Posterior vena cava (tissue), 2 donors: ENCODE results near the gene OR51D1. TPM values are rescaled to one million over a fixed set of nuclear protein-coding genes. Genes with fewer than 3 reads are reported as not detected.

Experiments
- DNase-seq: peaks from one replicate; pipeline ENCODE4 v3.0.0-alpha.2; 2020; ENCODE audit warnings: low spot score
- intact Hi-C, 2 donors: fragments of 100-400 bp; cut with DNase I; formaldehyde crosslinking; loops; one replicate each; pipeline versions ENCODE4 v1.14.1 to v1.14.2; 2022 to 2023
- total RNA-seq, 2 donors: library from RNA; stranded (reverse); fragmentation: NEBNext Ultra II Directional; extraction: Animal tissue kit (Norgen Biotek cat#: 25700); gene quantifications; one replicate each; pipeline ENCODE4 v1.2.1, GENCODE V29; 2021
- donor health status: DM: yes; HTN: yes; CAD: no.
- donor health status: DM: yes; HTN: yes; CAD: no.

OR51D1 gene
- total RNA-seq, 2 donors from 2014 or later: not detected

DNA sequence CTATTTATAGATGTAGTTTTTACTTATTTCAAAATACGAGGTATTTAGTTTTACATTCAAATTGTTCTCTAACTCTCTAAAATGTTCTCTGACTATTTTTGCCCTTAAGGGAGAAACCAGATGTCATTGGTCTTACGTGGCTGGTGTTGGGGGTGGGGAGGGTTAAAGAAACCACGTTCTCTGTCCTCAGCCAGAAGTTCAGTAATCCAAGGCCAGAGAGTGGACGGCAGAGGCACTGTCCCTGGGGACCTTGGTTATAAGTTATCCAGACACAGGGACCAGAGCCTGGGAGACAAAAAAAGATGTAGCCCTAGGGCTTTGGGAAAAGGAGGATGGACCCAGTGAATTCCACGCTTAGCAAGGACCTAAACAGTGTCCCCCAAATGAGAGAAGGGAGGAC, 5.8 kb downstream of the OR51D1 start:
- no peak for DNase-seq
- intact Hi-C loops: no loop called here

DNA sequence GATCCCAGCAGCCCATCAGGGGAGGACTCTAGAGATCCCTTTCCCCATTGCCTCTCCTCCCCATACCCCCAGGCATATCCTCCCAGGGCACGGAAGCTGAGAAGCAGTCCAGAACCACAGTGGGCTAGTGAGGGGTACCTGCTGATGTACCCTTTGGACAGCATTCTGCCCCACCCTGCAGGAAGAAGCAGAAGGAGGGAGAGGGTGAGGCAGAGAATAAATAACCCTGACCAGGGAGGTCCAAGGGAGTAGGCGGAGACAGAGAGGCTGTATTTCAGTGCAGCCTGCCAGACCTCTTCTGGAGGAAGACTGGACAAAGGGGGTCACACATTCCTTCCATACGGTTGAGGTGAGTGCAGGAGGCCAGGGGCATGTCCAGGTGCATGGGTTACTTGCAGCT, 6.4 kb downstream of the OR51D1 start, which contains the start of gene OR51E1:
OR51E1 (plus strand) TSS at position 301 of the 400 bp plus-strand sequence. CDS start 8,545 bp downstream, outside the sequence.
- intact Hi-C loops: no loop called here
- DNase-seq: no peak

DNA sequence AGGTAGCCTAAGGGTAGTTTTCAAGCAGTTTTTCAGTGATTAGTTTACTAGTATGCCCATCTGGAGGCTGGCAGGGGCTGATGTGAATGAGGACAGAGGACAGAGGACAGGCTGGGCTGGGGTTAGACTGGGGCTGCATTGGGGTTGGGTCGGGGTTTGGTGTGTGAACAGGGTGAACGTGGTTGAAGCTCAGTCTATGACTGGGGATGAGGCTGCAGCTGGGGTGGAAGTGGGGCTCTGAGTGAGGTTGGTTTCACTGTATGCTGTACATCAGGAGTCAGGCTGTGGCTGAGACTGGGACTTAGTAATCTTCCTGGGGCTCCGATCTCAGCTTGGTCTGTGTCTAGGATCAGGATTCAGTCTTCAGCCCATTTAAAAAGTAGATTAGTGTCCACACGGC, 7.0 kb downstream of the OR51D1 start:
- intact Hi-C loops: no loop called here
- DNase-seq: no peak

DNA sequence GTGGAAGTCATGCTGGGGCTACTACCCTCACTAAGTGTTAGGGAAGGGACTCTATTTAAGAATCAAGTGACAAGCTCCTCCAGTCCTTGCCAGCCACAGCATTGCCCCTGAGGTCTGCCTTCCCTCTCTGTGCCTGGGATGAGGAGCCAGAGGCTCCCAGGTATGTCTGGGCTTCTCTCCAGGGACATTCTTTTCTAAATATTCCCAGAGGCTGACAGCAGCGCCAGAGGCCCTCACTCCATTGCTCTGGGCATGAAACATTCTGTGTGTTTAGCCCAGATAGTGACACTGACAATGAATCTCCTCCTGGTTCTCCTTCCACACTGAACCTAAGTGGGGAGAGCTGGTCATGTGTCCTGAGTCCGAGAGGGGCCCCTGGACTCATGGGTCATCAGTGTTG, 8.7 kb downstream of the OR51D1 start:
- intact Hi-C loops: no loop called here
- no peak for DNase-seq

DNA sequence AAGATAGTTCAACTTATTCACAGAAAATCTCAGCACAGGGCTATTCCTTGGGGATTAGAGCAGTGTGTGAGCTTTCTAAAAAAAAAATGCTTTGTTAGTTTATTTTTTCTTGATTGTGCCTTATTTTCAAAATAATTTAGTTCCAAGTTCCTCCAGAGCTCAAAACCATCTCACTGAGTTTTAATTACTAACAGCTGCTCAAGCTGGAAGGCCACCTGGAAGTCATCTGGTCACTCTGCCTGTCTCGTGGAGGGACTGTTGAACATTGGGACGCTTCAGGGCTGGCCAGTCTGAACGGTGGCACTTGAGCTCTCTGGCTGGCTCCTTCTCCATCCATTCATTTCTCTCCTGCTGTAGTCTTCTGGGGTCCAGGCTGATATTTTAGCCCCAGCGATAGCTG, 10.5 kb downstream of the OR51D1 start:
- intact Hi-C loops: no loop called here
- DNase-seq: no peak

DNA sequence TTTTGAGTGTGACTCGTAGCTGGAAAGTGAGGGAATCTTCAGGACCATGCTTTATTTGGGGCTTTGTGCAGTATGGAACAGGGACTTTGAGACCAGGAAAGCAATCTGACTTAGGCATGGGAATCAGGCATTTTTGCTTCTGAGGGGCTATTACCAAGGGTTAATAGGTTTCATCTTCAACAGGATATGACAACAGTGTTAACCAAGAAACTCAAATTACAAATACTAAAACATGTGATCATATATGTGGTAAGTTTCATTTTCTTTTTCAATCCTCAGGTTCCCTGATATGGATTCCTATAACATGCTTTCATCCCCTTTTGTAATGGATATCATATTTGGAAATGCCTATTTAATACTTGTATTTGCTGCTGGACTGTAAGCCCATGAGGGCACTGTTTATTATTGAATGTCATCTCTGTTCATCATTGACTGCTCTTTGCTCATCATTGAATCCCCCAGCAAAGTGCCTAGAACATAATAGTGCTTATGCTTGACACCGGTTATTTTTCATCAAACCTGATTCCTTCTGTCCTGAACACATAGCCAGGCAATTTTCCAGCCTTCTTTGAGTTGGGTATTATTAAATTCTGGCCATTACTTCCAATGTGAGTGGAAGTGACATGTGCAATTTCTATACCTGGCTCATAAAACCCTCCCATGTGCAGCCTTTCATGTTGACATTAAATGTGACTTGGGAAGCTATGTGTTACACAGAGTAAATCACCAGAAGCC, 17.5 kb downstream of the OR51D1 start:
- intact Hi-C loops: no loop called here
- no peak for DNase-seq

DNA sequence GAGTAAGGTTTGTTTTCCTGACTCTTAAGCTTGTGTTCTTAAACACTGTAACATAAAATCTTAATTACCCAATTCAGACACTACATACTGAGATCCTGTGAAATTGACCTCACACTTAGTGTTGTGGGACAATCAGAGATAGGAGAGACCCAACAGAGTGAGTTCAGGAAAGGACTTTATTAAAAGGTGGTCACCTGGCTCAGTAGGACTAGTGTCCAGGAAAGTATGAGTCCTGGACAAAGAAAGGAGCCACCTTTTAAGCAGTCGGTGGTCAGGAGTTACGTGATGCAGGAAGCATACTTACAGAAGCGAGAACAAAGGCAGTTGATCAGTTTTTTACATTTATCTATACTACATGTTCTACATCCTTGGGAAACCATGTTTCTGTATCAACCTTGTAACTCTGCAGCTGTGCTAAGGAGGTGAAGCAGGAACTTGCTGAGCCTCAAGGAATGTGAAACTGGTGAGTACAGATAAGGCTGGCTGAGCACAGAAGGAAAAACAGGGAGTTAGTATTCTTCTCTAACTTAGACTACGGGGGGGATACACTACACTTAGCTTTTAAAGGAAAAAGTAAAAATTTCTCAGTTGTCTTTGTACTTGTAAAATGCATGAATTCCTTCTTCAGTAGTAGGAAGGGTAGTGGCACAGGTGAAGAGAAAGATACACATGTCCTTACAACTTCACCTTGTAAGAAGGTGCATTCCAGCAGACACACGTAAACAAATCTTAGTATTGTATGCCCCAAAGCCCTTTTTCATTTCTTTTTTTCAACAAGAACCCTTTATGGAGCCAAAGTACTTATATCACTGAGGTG, 21.6 kb downstream of the OR51D1 start:
- intact Hi-C loops: no loop called here
- no peak for DNase-seq

DNA sequence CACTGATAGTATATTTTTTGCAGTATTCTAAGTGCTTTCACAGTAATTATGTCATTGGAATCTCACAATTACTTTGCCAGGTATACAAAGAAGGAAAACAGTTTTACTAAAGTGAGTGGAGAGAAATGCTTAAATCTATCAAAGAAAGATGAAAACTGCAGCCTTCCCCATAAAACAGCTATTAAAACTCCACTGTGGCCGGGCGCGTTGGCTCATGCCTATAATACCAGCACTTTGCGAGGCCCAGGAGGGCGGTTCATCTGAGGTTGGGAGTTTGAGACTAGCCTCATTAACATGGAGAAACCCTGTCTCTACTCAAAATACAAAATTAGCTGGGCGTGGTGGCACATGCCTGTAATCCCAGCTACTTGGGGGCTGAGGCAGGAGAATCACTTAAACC, 25.6 kb downstream of the OR51D1 start:
- intact Hi-C loops: no loop called here
- no peak for DNase-seq

DNA sequence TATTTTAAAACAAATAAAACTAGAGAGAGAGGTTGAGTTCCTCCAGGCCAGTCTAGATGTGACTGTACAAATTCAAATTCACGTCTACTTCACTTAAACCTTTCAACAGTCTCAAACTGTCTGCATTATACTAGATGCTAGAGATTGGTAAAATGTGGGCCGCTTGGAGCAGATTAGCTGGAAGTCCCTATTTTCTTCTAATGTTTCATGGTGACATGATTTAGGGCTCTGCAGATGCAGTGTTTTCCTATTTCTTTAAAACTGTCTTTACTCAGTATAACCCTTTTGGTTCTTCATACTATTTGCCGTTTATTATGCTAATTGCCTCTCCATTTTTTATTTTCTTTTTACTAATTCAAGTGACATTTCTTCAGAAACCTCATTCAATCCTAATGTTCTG, 26.9 kb downstream of the OR51D1 start:
- no peak for DNase-seq
- intact Hi-C loops: no loop called here

DNA sequence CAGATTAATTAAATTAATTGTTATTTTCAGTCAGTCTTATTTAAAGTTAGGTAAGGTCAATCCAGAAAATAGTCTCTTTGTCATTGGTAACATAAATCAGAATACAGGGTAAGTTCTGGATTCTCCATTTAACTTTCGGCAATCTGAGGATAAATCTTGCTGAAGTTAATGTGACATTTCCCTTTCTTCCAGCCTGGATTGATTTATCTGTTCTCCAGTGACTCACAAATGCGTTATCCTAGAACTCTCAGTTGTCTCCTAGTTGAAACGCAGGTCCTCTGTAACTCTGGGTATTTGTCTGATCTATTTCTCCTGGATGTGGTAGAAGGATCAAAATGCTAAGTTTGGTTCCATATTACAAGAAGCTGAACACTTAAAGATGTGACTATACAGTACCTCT, 27.5 kb downstream of the OR51D1 start:
- intact Hi-C loops: no loop called here

DNA sequence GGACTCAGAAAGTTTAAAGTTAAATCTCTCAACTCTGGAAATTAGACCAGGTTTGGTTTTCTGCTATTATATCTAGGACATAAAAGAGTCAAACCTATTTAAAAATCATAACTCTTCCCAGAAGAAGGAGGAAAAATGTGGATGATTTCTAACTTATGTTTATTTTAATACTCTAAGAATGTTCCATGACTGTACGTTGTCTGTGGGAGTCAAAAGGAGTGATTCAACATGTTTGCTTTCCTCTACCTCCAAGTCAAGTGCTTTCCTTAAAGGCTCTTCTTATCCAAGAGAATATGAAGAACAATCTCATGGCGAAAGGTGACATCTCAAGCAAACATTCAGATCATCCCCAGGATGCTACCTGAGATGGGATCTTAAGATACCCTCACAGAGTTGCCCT, 28.1 kb downstream of the OR51D1 start:
- intact Hi-C loops: no loop called here
- DNase-seq: no peak

More for the DNA sequence above, 27.5 kb downstream of the OR51D1 start:
- DNase-seq: no peak

DNA sequence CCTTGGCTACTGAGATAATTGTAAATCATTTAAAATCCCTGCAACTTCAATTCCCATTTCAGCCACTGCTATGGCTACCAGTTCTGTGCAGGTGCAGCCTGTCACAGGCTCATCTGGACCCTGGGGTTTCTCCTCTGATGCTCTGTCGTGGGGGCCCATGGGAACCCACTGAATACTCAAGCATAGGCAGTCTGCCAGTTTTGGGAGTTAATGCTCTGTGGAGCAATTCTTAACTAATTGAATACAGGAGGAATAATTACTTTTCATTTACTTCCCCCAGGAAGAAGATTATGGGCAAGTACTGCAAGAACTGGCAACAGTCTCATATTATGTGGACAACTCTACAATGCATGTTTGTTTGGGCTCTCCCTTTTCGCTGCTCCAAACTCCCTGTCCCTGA, 34.5 kb downstream of the OR51D1 start:
- no peak for DNase-seq
- intact Hi-C loops: no loop called here

DNA sequence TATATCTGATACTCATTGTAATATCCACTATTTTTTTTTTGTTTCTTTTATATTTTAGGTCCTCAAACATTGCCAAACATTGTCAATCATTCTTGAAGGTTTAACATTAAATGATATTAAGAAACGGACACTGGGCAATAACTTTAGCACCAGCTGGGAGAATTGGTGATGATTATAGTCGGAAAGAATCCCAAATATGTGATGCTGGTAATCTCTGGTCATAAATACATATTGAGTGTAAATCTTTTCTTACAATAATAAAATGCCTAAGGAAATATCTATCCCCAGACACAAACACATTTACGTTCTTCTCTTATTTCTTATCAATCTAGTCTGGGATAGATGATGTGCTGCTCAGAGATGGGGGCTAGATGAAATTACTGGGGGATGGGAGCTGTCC, 35.2 kb downstream of the OR51D1 start:
- intact Hi-C loops: no loop called here
- DNase-seq: no peak

DNA sequence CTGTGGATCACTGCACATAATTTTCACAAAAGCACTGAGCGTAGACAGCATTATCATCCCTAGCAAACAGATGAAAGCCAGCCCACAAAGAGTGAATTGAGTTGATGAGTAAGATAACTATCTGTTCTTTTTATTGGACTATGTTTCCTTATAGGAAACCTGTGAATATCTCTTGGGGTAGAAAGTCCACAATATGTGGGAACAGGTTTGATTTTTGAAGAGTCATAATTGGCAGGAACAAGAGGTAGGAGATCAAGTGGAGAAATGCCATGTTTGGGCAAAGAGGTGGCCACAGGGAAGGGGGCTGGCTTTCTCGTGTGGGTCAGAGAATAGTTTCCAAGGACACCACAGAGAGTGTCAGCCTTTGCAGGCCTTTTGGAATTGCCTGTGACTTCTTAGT, 36.5 kb downstream of the OR51D1 start:
- intact Hi-C loops: no loop called here
- DNase-seq: no peak

DNA sequence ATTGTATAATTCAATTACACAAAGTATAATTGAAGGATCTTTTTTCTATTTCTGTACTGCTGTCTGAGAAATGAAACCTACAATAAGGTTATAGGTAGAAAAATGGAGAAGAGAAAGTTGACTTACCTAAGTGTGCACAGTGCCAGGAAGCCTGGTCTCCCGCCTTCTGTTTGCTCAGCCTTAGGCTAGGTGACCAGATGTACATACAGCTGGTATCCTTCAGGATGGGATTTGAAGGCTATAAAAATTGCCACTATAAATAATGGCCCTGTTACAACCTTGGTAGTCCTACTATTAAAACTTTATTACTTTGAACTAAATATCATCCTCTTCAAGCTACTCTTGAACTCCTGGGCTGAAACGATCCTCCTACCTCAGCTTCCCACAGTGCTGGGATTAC, 40.7 kb downstream of the OR51D1 start:
- DNase-seq: no peak
- intact Hi-C loops: no loop called here

DNA sequence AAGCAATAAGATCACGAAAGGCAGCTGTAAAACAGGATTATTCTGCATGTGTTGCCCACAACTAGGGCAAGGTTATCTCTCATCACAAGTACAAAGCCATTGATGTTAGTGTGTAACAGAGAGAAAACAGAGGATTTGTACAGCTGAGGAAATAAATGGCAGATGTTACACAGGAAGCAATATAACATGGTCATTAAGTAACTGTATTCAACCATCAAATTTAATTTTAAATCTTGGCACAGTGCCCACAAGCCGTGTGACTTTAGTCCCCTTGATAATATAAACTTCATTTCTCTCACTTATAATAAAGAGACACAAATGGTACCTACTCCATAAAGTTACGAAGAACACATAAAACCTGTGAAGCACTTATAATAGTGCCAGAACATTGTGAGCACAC, 43.1 kb downstream of the OR51D1 start:
- DNase-seq: no peak
- intact Hi-C loops: no loop called here

DNA sequence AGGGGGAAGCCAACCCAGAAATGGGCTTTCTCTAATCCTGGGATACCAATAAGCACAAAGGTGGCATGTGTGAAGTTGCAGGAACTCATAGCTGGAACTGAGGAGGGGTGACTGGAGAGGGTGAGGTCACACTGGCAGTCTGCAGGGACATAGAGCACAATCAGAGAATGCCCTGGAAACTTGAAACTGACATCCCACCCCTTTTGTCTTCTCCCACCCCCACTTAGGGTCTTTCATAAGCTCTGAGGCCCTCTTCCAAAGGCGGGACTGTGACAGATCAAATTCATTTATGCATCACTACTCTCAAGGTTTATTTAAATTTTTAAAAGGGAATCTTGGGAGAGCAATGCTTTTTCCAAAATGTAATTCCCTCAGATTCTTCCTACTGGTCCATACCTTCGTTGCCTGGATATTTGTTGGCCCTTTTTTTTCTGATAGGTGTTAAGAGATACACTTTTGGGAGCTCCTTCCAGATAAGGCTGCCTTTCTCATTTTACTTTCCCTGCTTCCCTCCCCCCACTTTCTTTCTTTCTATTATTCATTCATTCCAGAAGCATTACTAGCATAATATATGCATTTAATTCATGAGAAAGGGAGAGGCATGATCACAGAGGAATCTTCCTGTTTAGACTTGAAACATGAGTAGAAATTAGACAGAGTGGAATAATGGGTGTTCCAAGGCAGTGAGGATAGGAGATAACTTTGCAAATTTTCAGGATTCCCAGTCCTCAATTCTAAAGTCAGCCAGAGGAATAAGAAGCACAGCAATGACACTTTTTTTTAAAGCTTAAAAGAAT, 45.5 kb downstream of the OR51D1 start:
- intact Hi-C loops: no loop called here
- no peak for DNase-seq

DNA sequence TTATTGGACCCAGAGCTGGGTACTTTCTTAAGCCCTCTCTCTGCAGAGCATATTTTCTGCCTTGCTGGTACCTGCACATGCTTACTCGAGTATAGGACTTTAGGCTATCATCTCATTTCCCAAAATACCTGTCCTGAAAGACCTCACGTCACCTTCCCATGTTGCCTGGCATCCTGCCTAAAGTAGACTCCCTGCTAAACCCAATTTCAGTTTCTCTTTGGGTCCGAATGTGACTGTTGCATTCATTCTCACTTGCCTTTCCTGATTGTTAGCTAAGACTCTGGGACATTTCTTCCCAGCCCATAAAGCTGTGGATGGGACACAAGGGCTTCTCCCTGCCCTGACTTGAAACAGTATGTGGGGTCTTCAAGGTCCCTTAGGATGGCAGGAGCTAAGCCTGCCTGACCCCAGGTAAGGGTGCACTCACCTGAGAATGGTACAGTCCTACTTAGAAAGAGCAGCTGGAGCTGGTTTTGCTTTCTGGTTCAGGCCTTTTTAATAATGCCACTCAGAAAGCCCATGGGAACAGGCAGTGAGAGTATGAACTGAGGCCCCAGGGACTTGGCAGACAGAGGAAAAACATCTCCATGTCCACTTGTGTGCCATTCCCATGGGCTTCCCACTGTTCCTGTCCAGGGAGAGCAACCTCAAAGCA, 47.5 kb downstream of the OR51D1 start:
- intact Hi-C loops: no loop called here
- DNase-seq: no peak
